ENCODE results near the gene OR10D3.

Gene OR10D3

DNA sequence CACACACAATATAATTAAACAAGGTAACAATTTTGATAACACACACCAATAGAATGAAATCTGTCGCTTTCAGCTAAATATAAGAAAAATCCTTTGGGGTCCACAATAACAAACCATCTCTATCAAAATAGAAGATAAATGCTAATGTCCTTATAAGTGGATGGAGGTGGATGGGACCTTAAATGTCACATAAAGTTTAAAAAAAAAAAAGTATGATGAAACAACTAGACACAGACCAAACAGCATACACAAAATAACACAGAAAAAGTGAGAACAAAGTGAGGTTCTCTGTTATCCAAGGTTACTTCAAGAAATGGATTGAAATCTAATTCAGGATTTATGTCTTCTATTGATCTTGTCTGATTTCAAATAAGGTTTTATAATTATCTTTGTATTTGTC, 10.5 kb upstream of the OR10D3 start:
- no peak for TF ChIP-seq JUND (IDR thresholded peaks at IDR 0.05; ENCODE audit: low read depth)
- DNase-seq (ENCODE audit: low read depth in 1 of 2, low spot score in 1 of 2) = no peak
- in situ Hi-C loops (cut with HindIII; ENCODE audit: low pct_unique_long_range_greater_than_20kb, low sequenced_read_pairs) = no loop called here

GRCh38 chr11:124174001-124174583, 9.1 kb upstream of the OR10D3 start:
- no peak for TF ChIP-seq JUND (IDR thresholded peaks at IDR 0.05; ENCODE audit: low read depth)
- peak in 1 of 2 experiments; percentile 28 for DNase-seq (ENCODE audit: low read depth in 1 of 2, low spot score in 1 of 2)
- in situ Hi-C loops (cut with HindIII; ENCODE audit: low pct_unique_long_range_greater_than_20kb, low sequenced_read_pairs) = no loop called here

DNA sequence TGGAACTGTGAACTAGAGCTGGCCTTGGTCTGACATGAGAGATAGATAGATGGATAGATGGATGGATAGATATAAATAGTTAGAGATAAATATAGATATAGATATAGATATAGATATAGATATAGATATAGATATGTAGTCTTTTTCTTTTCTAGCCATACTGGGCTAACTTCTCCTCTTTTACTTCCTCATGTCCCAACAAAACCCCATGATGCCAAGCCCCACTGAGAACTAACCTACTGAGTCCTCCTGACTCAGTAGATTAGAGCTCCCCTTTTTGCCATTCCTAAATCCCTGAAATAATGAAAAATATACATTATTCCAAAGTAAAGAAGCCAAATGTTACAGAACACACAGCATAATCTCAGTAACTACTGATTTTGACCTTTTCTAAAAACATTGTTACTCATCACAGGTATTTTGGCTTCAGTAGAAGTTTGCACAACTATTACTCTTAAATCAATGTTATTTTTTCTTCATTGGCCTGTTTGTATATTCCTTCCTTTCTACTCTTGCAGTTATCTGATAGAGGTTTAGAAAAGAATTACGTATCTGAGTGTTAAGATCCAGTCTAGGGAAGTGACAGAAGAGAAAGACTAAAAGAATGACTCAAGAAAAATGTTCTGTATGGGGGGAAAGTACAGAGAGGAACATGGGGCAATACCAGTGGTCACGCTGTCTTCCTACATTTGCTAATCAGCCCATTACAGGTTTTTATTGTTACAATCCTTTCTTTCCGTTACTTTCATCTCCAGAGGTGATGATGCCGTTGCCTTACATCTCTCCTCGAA, 6.0 kb upstream of the OR10D3 start:
- TF ChIP-seq JUND (IDR thresholded peaks at IDR 0.05; ENCODE audit: low read depth) = no peak
- DNase-seq (ENCODE audit: low read depth in 1 of 2, low spot score in 1 of 2) = no peak
- in situ Hi-C loops (cut with HindIII; ENCODE audit: low pct_unique_long_range_greater_than_20kb, low sequenced_read_pairs) = no loop called here

GRCh38 chr11:124179310-124179709, 3.8 kb upstream of the OR10D3 start:
- no peak for DNase-seq (ENCODE audit: low read depth in 1 of 2, low spot score in 1 of 2)
- in situ Hi-C loops (cut with HindIII; ENCODE audit: low pct_unique_long_range_greater_than_20kb, low sequenced_read_pairs) = no loop called here
- no peak for TF ChIP-seq JUND (IDR thresholded peaks at IDR 0.05; ENCODE audit: low read depth)

DNA sequence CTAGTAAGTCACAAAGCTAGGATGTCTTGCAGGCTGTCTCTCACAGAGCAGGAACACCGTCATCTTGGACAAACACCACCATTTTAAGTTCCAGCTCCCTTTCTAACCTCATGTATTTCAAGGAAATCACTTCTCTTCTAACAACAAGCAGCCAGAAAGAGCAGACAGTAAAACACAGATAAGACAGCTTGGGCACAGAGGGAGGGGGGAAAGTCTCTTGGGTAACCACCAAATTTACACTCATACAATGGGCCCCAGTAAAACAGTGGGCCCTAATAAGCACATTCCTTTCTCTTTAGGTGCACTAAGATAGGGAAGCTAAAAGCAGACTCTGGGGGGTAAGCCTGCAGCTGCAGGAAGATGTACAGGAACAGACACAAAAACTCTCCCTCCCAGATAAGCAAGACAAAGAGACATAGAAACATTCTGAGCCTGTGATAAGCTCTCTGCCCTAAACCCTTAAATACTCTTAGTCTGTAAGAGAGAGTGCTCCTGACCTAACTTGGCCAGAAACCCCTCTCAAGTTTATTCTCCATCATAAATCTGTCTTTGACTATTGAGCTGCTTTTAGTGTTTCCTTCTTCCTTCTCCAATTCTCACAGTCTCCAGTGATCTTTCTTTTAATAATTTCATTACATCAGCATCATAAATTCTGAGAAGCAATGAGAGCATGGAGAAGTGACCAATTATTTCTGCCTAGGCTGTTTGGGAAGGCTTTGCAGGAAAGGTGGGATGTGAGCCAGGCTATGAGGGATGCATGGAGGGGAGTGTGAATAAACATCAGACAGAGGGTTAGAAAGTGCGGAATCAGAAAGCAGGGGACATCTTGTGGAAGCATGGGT, 7.4 kb downstream of the OR10D3 start:
- in situ Hi-C loops (cut with HindIII; ENCODE audit: low pct_unique_long_range_greater_than_20kb, low sequenced_read_pairs) = no loop called here
- TF ChIP-seq JUND (IDR thresholded peaks at IDR 0.05; ENCODE audit: low read depth) = no peak

GRCh38 chr11:124193221-124194010, 10.3 kb downstream of the OR10D3 start:
- no peak for TF ChIP-seq JUND (IDR thresholded peaks at IDR 0.05; ENCODE audit: low read depth)
- in situ Hi-C loops (cut with HindIII; ENCODE audit: low pct_unique_long_range_greater_than_20kb, low sequenced_read_pairs) = no loop called here
- no peak for DNase-seq (ENCODE audit: low read depth in 1 of 2, low spot score in 1 of 2)

More for the DNA sequence above, 7.4 kb downstream of the OR10D3 start:
- no peak for DNase-seq (ENCODE audit: low read depth in 1 of 2, low spot score in 1 of 2)

DNA sequence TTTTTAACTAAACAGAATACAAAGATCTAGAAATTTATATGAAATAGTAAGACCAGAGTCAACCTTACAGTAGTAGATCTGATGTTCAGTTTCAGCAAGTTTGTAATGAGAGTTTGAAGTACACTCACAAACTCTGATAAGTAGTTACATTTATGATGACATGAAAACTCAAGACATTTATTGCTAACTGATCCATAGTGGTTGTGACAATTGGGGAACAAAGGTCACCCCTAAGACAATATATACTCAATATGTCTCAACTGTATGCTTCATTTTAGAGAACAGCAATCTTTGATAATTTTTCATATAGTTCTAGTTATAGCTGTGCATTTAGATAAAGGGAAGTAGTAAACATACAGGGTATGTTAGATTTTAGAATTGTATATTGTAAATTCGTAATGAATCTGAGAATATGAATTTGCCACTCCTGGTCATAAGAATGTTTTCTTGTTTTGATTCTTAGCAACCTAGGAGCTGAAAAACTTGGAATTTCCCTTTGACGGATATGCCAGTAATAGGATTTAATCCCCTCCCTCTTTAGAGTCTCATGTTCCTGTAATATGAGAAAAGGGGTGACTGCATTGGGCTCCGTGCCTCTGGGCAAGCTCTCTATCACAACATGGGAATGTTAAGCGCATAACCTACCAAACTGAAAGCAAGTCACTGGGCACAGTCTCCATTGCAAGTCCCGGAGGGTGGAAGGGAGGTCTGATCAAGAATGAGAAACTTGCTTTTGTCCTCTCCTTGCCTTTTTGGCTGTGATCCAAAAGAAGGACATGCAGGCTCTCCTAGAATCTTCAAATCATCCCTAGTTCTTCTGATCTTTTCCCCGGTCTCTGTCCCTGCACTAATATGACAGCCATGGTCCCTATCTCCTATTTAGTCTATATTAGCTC, 11.4 kb downstream of the OR10D3 start:
- in situ Hi-C loops (cut with HindIII; ENCODE audit: low pct_unique_long_range_greater_than_20kb, low sequenced_read_pairs) = no loop called here
- DNase-seq (ENCODE audit: low read depth in 1 of 2, low spot score in 1 of 2) = no peak
- no peak for TF ChIP-seq JUND (IDR thresholded peaks at IDR 0.05; ENCODE audit: low read depth)

- peak; percentile 50 to 88 for DNase-seq (ENCODE audit: low read depth in 1 of 2, low spot score in 1 of 2)
- no peak for TF ChIP-seq JUND (IDR thresholded peaks at IDR 0.05; ENCODE audit: low read depth)
- in situ Hi-C loops (cut with HindIII; ENCODE audit: low pct_unique_long_range_greater_than_20kb, low sequenced_read_pairs) = no loop called here
Measured at GRCh38 chr11:124195189-124195734, 12.1 kb downstream of the OR10D3 start.

GRCh38 chr11:124197999-124198398, 14.9 kb downstream of the OR10D3 start:
- no peak for TF ChIP-seq JUND (IDR thresholded peaks at IDR 0.05; ENCODE audit: low read depth)
- DNase-seq (ENCODE audit: low read depth in 1 of 2, low spot score in 1 of 2) = no peak
- in situ Hi-C loops (cut with HindIII; ENCODE audit: low pct_unique_long_range_greater_than_20kb, low sequenced_read_pairs) = no loop called here

DNA sequence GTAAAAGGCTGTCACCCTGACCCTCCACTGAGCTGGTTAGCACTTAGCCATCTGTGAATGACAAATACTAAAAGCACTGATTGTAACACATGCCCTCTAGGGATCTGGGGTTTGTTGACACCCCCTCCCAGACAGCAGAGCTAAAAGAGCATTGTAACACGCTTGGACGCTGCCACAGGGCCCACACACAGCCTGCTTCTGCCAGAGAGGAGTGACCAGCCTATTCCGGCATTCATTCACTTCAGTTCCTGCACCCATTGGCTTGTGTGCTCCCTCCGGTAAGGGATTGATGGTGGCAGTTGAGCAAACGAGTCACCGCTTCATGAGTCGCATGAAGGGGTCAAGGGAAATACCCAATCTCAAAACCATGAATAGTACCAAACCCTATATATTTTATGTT, 15.8 kb downstream of the OR10D3 start:
- in situ Hi-C loops (cut with HindIII; ENCODE audit: low pct_unique_long_range_greater_than_20kb, low sequenced_read_pairs) = no loop called here
- no peak for TF ChIP-seq JUND (IDR thresholded peaks at IDR 0.05; ENCODE audit: low read depth)

DNA sequence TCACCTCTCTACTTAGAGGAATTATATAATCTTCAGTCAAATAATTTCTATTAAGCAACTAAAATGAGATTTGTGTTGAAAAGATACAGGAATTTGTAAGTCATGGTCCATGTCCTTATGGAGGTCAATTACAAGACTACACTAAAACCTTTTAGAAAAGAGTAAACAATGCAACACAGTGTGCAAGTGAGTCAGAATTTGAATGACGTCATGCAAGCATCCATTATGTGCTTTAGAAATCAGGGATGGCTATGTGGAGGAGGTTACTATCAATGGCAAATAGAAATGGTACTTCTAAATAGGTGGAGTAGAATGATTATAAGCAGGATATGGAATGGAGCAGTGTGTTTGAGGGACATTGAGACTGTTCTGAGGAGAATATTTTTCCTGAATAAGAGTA, 16.6 kb downstream of the OR10D3 start:
- in situ Hi-C loops (cut with HindIII; ENCODE audit: low pct_unique_long_range_greater_than_20kb, low sequenced_read_pairs) = no loop called here
- DNase-seq (ENCODE audit: low read depth in 1 of 2, low spot score in 1 of 2) = no peak
- no peak for TF ChIP-seq JUND (IDR thresholded peaks at IDR 0.05; ENCODE audit: low read depth)

More for the DNA sequence above, 15.8 kb downstream of the OR10D3 start:
- no peak for DNase-seq (ENCODE audit: low read depth in 1 of 2, low spot score in 1 of 2)

Measured in T47D (cell line).